NB4 (cell line): ENCODE measurements around the gene SLC12A4.

Experiments used
- POLR2A ChIP-seq: IDR thresholded peaks from 2 replicates; pipeline ENCODE4 v1.6.1; 2011; ENCODE audit warnings: mild to moderate bottlenecking; ENCODE audit not compliant: insufficient read length; ENCODE audit errors: extremely low read depth
- TF ChIP-seq, protein P1 (sequence below): IDR thresholded peaks from one replicate; pipeline ENCODE4 v1.5.1; 2012; ENCODE audit warnings: low read depth, low read length

DNA sequence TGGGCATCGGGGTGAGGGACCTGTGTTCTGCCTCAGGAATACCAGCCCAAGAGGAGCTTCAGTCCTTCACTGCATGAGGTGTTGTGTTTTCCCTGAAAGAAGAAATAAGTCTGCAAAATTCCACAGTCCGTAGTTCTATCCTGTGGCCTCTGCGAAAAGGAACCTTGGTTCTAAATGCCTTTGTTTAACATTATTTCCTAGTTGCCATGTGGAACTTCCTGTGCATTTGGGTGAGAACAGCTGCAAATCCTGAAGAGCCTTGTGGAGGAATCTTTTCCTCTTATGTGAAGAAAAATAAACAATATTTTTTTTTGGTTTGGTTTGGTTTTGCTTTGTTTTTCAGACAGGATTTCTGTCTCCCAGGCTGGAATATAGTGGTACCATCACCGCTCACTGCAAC, 65.6 kb downstream of the SLC12A4 start:
- TF ChIP-seq, protein P1, sequence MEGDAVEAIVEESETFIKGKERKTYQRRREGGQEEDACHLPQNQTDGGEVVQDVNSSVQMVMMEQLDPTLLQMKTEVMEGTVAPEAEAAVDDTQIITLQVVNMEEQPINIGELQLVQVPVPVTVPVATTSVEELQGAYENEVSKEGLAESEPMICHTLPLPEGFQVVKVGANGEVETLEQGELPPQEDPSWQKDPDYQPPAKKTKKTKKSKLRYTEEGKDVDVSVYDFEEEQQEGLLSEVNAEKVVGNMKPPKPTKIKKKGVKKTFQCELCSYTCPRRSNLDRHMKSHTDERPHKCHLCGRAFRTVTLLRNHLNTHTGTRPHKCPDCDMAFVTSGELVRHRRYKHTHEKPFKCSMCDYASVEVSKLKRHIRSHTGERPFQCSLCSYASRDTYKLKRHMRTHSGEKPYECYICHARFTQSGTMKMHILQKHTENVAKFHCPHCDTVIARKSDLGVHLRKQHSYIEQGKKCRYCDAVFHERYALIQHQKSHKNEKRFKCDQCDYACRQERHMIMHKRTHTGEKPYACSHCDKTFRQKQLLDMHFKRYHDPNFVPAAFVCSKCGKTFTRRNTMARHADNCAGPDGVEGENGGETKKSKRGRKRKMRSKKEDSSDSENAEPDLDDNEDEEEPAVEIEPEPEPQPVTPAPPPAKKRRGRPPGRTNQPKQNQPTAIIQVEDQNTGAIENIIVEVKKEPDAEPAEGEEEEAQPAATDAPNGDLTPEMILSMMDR = no peak
- TF ChIP-seq POLR2A = no peak
